Measurements from ENCODE around the gene PAPPA. TPM values are rescaled to one million over a fixed set of nuclear protein-coding genes. Genes with fewer than 3 reads are reported as not detected.

PAPPA gene
- total RNA-seq, 4 donors from 2014 or later: 9.6 to 35.3 (median 14.9) TPM

GRCh38 chr9:116223926-116224325 lies 70.3 kb downstream of the PAPPA start:
- DNase-seq (ENCODE audit: low spot score) (no peak), ATAC-seq (ENCODE audit: low FRiP score) (no peak)
- TF ChIP-seq CTCF (IDR thresholded peaks at IDR 0.05): no peak

- TF ChIP-seq CTCF (IDR thresholded peaks at IDR 0.05): no peak
- ATAC-seq (ENCODE audit: low FRiP score): peak; percentile 51
These were observed 76.6 kb downstream of the PAPPA start for GRCh38 chr9:116230051-116230632.

GRCh38 chr9:116232424-116233159 lies 79.0 kb downstream of the PAPPA start:
- ATAC-seq (ENCODE audit: low FRiP score): no peak
- TF ChIP-seq CTCF (IDR thresholded peaks at IDR 0.05): no peak
- no peak for DNase-seq (ENCODE audit: low spot score)

More at GRCh38 chr9:116230051-116230632, 76.6 kb downstream of the PAPPA start:
- no peak for DNase-seq (ENCODE audit: low spot score)

GRCh38 chr9:116233160-116233530 lies 79.6 kb downstream of the PAPPA start:
- ATAC-seq (ENCODE audit: low FRiP score) (no peak), DNase-seq (ENCODE audit: low spot score) (no peak)
- TF ChIP-seq CTCF (IDR thresholded peaks at IDR 0.05): no peak

GRCh38 chr9:116234081-116234480 lies 80.5 kb downstream of the PAPPA start:
- TF ChIP-seq CTCF (IDR thresholded peaks at IDR 0.05): no peak
- ATAC-seq (ENCODE audit: low FRiP score) (peak; percentile 84), DNase-seq (ENCODE audit: low spot score) (no peak)

- no peak for ATAC-seq (ENCODE audit: low FRiP score)
- no peak for TF ChIP-seq CTCF (IDR thresholded peaks at IDR 0.05)
- DNase-seq (ENCODE audit: low spot score): no peak
These were observed 83.4 kb downstream of the PAPPA start for GRCh38 chr9:116236979-116237378.

- ATAC-seq (ENCODE audit: low FRiP score) (no peak), DNase-seq (ENCODE audit: low spot score) (no peak)
- no peak for TF ChIP-seq CTCF (IDR thresholded peaks at IDR 0.05)
These were observed 83.9 kb downstream of the PAPPA start for GRCh38 chr9:116237456-116237855.

Data from omental fat pad (tissue), 4 donors.